ENCODE data around the gene TRAPPC2L. TPM values are rescaled to one million over a fixed set of nuclear protein-coding genes. Genes with fewer than 3 reads are reported as not detected.

TRAPPC2L gene
- total and polyA plus RNA-seq, 2 donors from 2014 or later: 48.3 to 155 TPM

- DNase-seq (no peak), FAIRE-seq (no peak)
- Histone ChIP-seq H3K4me1 (ENCODE audit: control insufficient read depth in 2 of 3, insufficient read depth in 2 of 3, low read depth in 1 of 3, low read length in 3 of 3) (no peaks in the 10 kb centered on the region), H3K36me3 (ENCODE audit: control insufficient read depth in 2 of 3, insufficient read depth in 3 of 3, low read length in 3 of 3) (no peaks in the 10 kb centered on the region), H3K27ac (ENCODE audit: low read depth in 2 of 2, low read length in 2 of 2) (no peak overlapping the region), H3K4me3 (ENCODE audit: low read length in 3 of 3) (no peak overlapping the region), H3K27me3 (ENCODE audit: control insufficient read depth, insufficient read depth, low read length) (no peaks in the 10 kb centered on the region), H3K9ac (ENCODE audit: low read length in 3 of 3) (no peak overlapping the region), H3K9me3 (ENCODE audit: control insufficient read depth in 2 of 3, insufficient read depth in 1 of 3, low read length in 3 of 3) (no peaks in the 10 kb centered on the region)
- intact Hi-C loops (cut with DNase I): no loop called here
- TF ChIP-seq CTCF (IDR thresholded peaks at IDR 0.05; ENCODE audit: borderline replicate concordance, extremely low read depth, insufficient read depth): no peak
Observed at GRCh38 chr16:88904676-88905365, 47.9 kb downstream of the TRAPPC2L start.

GRCh38 chr16:88905563-88905962, 48.6 kb downstream of the TRAPPC2L start:
- FAIRE-seq: no peak
- H3K27ac ChIP-seq (ENCODE audit: low read depth in 2 of 2, low read length in 2 of 2): no peak overlapping the region
- no peak for TF ChIP-seq CTCF (IDR thresholded peaks at IDR 0.05; ENCODE audit: borderline replicate concordance, extremely low read depth, insufficient read depth)

GRCh38 chr16:88906020-88906419, 49.1 kb downstream of the TRAPPC2L start:
- Histone ChIP-seq H3K27ac (ENCODE audit: low read depth in 2 of 2, low read length in 2 of 2) (no peak overlapping the region), H3K36me3 (ENCODE audit: control insufficient read depth in 2 of 3, insufficient read depth in 3 of 3, low read length in 3 of 3) (no peaks in the 10 kb centered on the region), H3K4me3 (ENCODE audit: low read length in 3 of 3) (no peak overlapping the region), H3K9me3 (ENCODE audit: control insufficient read depth in 2 of 3, insufficient read depth in 1 of 3, low read length in 3 of 3) (no peaks in the 10 kb centered on the region), H3K9ac (ENCODE audit: low read length in 3 of 3) (no peak overlapping the region), H3K27me3 (ENCODE audit: control insufficient read depth, insufficient read depth, low read length) (no peaks in the 10 kb centered on the region), H3K4me1 (ENCODE audit: control insufficient read depth in 2 of 3, insufficient read depth in 2 of 3, low read depth in 1 of 3, low read length in 3 of 3) (no peaks in the 10 kb centered on the region)
- no peak for TF ChIP-seq CTCF (IDR thresholded peaks at IDR 0.05; ENCODE audit: borderline replicate concordance, extremely low read depth, insufficient read depth)
- DNase-seq (no peak), FAIRE-seq (no peak)
- intact Hi-C loops (cut with DNase I): no loop called here

More at GRCh38 chr16:88905563-88905962, 48.6 kb downstream of the TRAPPC2L start:
- no peaks in the 10 kb centered on the region for H3K27me3 ChIP-seq (ENCODE audit: control insufficient read depth, insufficient read depth, low read length)
- intact Hi-C loops (cut with DNase I): no loop called here
- H3K9ac ChIP-seq (ENCODE audit: low read length in 3 of 3): no peak overlapping the region
- H3K36me3 ChIP-seq (ENCODE audit: control insufficient read depth in 2 of 3, insufficient read depth in 3 of 3, low read length in 3 of 3): no peaks in the 10 kb centered on the region
- no peak overlapping the region for H3K4me3 ChIP-seq (ENCODE audit: low read length in 3 of 3)
- DNase-seq: no peak
- H3K4me1 ChIP-seq (ENCODE audit: control insufficient read depth in 2 of 3, insufficient read depth in 2 of 3, low read depth in 1 of 3, low read length in 3 of 3): no peaks in the 10 kb centered on the region
- no peaks in the 10 kb centered on the region for H3K9me3 ChIP-seq (ENCODE audit: control insufficient read depth in 2 of 3, insufficient read depth in 1 of 3, low read length in 3 of 3)
